ENCODE measurements around the gene ENKD1.
A peak's percentile ranks its signal among the peaks of the same experiment; 100 is the strongest.

The ENKD1 gene

GRCh38 chr16:67658849-67659674, 7.5 kb downstream of the ENKD1 start:
- Histone ChIP-seq H4K91ac (ENCODE audit: low read depth, low read length, poor library complexity) (no peak overlapping the region), H3K9ac (ENCODE audit: low read depth, low read length, poor library complexity) (peak overlapping the region; percentile 99), H2AFZ (ENCODE audit: low read length) (peak overlapping the region; percentile 88), H3K4me3 (ENCODE audit: low read length in 2 of 2) (peak overlapping the region; percentile 70 to 93), H3K14ac (ENCODE audit: low read length) (no peak overlapping the region), H3K79me1 (ENCODE audit: low read depth, low read length) (peaks cover 12% of the 10 kb centered on the region), H2BK12ac (ENCODE audit: low read length) (no peak overlapping the region), H3K9me3 (replicated peaks in 1 of 2; ENCODE audit: control insufficient read depth in 2 of 2, insufficient read depth in 1 of 2, low read depth in 1 of 2, low read length in 2 of 2) (peaks cover 0 to 2% of the 10 kb centered on the region in 2 donors), H3K23ac (ENCODE audit: low read depth, low read length, poor library complexity) (peak overlapping the region; percentile 92), H2BK15ac (ENCODE audit: low read length) (no peak overlapping the region), H3K18ac (ENCODE audit: low read length) (peak overlapping the region; percentile 27), H2BK120ac (ENCODE audit: low read depth, low read length) (no peak overlapping the region), H3K4me1 (ENCODE audit: control insufficient read depth in 2 of 2, insufficient read depth in 1 of 2, low read depth in 1 of 2, low read length in 2 of 2) (peaks cover 7 to 10% of the 10 kb centered on the region in 2 donors), H2AK5ac (ENCODE audit: low read depth, low read length) (peak overlapping the region; percentile 58), H3K4ac (ENCODE audit: low read length) (no peak overlapping the region), H3K36me3 (replicated peaks in 1 of 2; ENCODE audit: control insufficient read depth in 2 of 2, insufficient read depth in 2 of 2, low read length in 2 of 2) (peaks cover 11 to 49% of the 10 kb centered on the region in 2 donors), H4K8ac (ENCODE audit: low read depth, low read length) (no peak overlapping the region), H3K27ac (replicated peaks; ENCODE audit: low read length) (no peak overlapping the region), H3K27me3 (ENCODE audit: control insufficient read depth in 3 of 3, insufficient read depth in 3 of 3, low read depth in 1 of 3, low read length in 3 of 3) (peaks cover 0 to 11% (median 10%) of the 10 kb centered on the region in 3 experiments), H3K4me2 (ENCODE audit: insufficient read depth, low read length, poor library complexity, severe bottlenecking) (peak overlapping the region; percentile 85), H2BK5ac (ENCODE audit: low read length) (peak overlapping the region; percentile 91)
- DNase-seq (ENCODE audit: low spot score), result no peak
- no CpG with 5 or more reads among the region's 21 CpGs for WGBS, 2 donors (ENCODE audit: extremely low coverage in 2 of 2, insufficient read length in 2 of 2, insufficient replicate concordance in 1 of 2)

GRCh38 chr16:67657751-67658518, 8.6 kb downstream of the ENKD1 start:
- no peak overlapping the region for H3K4ac ChIP-seq (ENCODE audit: low read length)
- H2BK12ac ChIP-seq (ENCODE audit: low read length), result no peak overlapping the region
- no peak overlapping the region for H2BK120ac ChIP-seq (ENCODE audit: low read depth, low read length)
- no peak overlapping the region for H3K27ac ChIP-seq (replicated peaks; ENCODE audit: low read length)
- H2BK5ac ChIP-seq (ENCODE audit: low read length), result no peak overlapping the region
- H2BK15ac ChIP-seq (ENCODE audit: low read length), result no peak overlapping the region
- no peak overlapping the region for H3K9ac ChIP-seq (ENCODE audit: low read depth, low read length, poor library complexity)
- DNase-seq (ENCODE audit: low spot score), result no peak
- no peak overlapping the region for H3K4me2 ChIP-seq (ENCODE audit: insufficient read depth, low read length, poor library complexity, severe bottlenecking)
- peaks cover 7 to 38% of the 10 kb centered on the region in 2 donors for H3K36me3 ChIP-seq (replicated peaks in 1 of 2; ENCODE audit: control insufficient read depth in 2 of 2, insufficient read depth in 2 of 2, low read length in 2 of 2)
- H3K23ac ChIP-seq (ENCODE audit: low read depth, low read length, poor library complexity), result peak overlapping the region; percentile 34
- H2AK5ac ChIP-seq (ENCODE audit: low read depth, low read length), result no peak overlapping the region
- H2AFZ ChIP-seq (ENCODE audit: low read length), result no peak overlapping the region
- H3K79me1 ChIP-seq (ENCODE audit: low read depth, low read length), result peaks cover 12% of the 10 kb centered on the region
- H3K9me3 ChIP-seq (replicated peaks in 1 of 2; ENCODE audit: control insufficient read depth in 2 of 2, insufficient read depth in 1 of 2, low read depth in 1 of 2, low read length in 2 of 2), result peaks cover 0 to 2% of the 10 kb centered on the region in 2 donors
- H3K4me1 ChIP-seq (ENCODE audit: control insufficient read depth in 2 of 2, insufficient read depth in 1 of 2, low read depth in 1 of 2, low read length in 2 of 2), result peaks cover 10% of the 10 kb centered on the region in 2 donors
- peak overlapping the region in 1 of 2 donors; percentile 70 for H3K4me3 ChIP-seq (ENCODE audit: low read length in 2 of 2)
- H4K8ac ChIP-seq (ENCODE audit: low read depth, low read length), result no peak overlapping the region
- H4K91ac ChIP-seq (ENCODE audit: low read depth, low read length, poor library complexity), result no peak overlapping the region
- peaks cover 3 to 22% (median 15%) of the 10 kb centered on the region in 3 experiments for H3K27me3 ChIP-seq (ENCODE audit: control insufficient read depth in 3 of 3, insufficient read depth in 3 of 3, low read depth in 1 of 3, low read length in 3 of 3)
- no CpG with 5 or more reads among the region's 18 CpGs for WGBS, 2 donors (ENCODE audit: extremely low coverage in 2 of 2, insufficient read length in 2 of 2, insufficient replicate concordance in 1 of 2)
- H3K18ac ChIP-seq (ENCODE audit: low read length), result no peak overlapping the region
- H3K14ac ChIP-seq (ENCODE audit: low read length), result no peak overlapping the region

GRCh38 chr16:67657017-67657608, 9.4 kb downstream of the ENKD1 start:
- Histone ChIP-seq H4K91ac (ENCODE audit: low read depth, low read length, poor library complexity) (no peak overlapping the region), H3K18ac (ENCODE audit: low read length) (no peak overlapping the region), H3K4me1 (ENCODE audit: control insufficient read depth in 2 of 2, insufficient read depth in 1 of 2, low read depth in 1 of 2, low read length in 2 of 2) (peaks cover 10% of the 10 kb centered on the region in 2 donors), H3K27me3 (ENCODE audit: control insufficient read depth in 3 of 3, insufficient read depth in 3 of 3, low read depth in 1 of 3, low read length in 3 of 3) (peaks cover 3 to 27% (median 20%) of the 10 kb centered on the region in 3 experiments), H4K8ac (ENCODE audit: low read depth, low read length) (no peak overlapping the region), H2BK15ac (ENCODE audit: low read length) (no peak overlapping the region), H3K27ac (replicated peaks; ENCODE audit: low read length) (no peak overlapping the region), H2BK12ac (ENCODE audit: low read length) (no peak overlapping the region), H2AFZ (ENCODE audit: low read length) (no peak overlapping the region), H3K9ac (ENCODE audit: low read depth, low read length, poor library complexity) (no peak overlapping the region), H3K23ac (ENCODE audit: low read depth, low read length, poor library complexity) (no peak overlapping the region), H2BK120ac (ENCODE audit: low read depth, low read length) (no peak overlapping the region), H3K36me3 (replicated peaks in 1 of 2; ENCODE audit: control insufficient read depth in 2 of 2, insufficient read depth in 2 of 2, low read length in 2 of 2) (peaks cover under 1 to 30% of the 10 kb centered on the region in 2 donors), H2BK5ac (ENCODE audit: low read length) (no peak overlapping the region), H2AK5ac (ENCODE audit: low read depth, low read length) (no peak overlapping the region), H3K14ac (ENCODE audit: low read length) (no peak overlapping the region), H3K4me3 (ENCODE audit: low read length in 2 of 2) (no peak overlapping the region), H3K4ac (ENCODE audit: low read length) (no peak overlapping the region), H3K79me1 (ENCODE audit: low read depth, low read length) (peaks cover 12% of the 10 kb centered on the region), H3K9me3 (replicated peaks in 1 of 2; ENCODE audit: control insufficient read depth in 2 of 2, insufficient read depth in 1 of 2, low read depth in 1 of 2, low read length in 2 of 2) (peaks cover 0 to 2% of the 10 kb centered on the region in 2 donors), H3K4me2 (ENCODE audit: insufficient read depth, low read length, poor library complexity, severe bottlenecking) (no peak overlapping the region)
- WGBS, 2 donors (ENCODE audit: extremely low coverage in 2 of 2, insufficient read length in 2 of 2, insufficient replicate concordance in 1 of 2), result no CpG with 5 or more reads among the region's 16 CpGs
- no peak for DNase-seq (ENCODE audit: low spot score)

Data from neuronal stem cell (in vitro differentiated cells).